H9 (cell line): ENCODE measurements around the gene PASD1. TPM values are rescaled to one million over a fixed set of nuclear protein-coding genes. Genes with fewer than 3 reads are reported as not detected.
A peak's percentile ranks its signal among the peaks of the same experiment; 100 is the strongest.
"Not testable (repeated sequence)": the region's sequence is repeated elsewhere in the genome, so short reads cannot be mapped to it uniquely, and the experiment has no call there.

ENCODE experiments used
- DNase-seq: peaks from one replicate; pipeline ENCODE4 v3.0.0-alpha.2; 2017
- H2AFZ ChIP-seq: one replicate; pipeline ENCODE4 v1.6.1; 2013; ENCODE audit warnings: mild to moderate bottlenecking, low read length, control low read depth, moderate library complexity
- H2AK5ac ChIP-seq: 2 replicates; pipeline ENCODE4 v1.6.1; 2013; ENCODE audit warnings: low read length, control low read depth, mixed read lengths; ENCODE audit not compliant: insufficient read length
- H2BK120ac ChIP-seq: one replicate; pipeline ENCODE4 v1.6.1; 2013; ENCODE audit warnings: low read depth, mild to moderate bottlenecking, low read length, control low read depth, inconsistent platforms; ENCODE audit not compliant: poor library complexity, severe bottlenecking
- H2BK12ac ChIP-seq: 2 replicates; pipeline ENCODE4 v1.6.1; 2013; ENCODE audit warnings: low read length, control low read depth, mixed read lengths, low read depth; ENCODE audit not compliant: insufficient read length
- H2BK15ac ChIP-seq: 2 replicates; pipeline ENCODE4 v1.6.1; 2013; ENCODE audit warnings: low read depth, low read length, control low read depth
- H2BK20ac ChIP-seq: one replicate; pipeline ENCODE4 v1.6.1; 2013; ENCODE audit warnings: low read depth, mild to moderate bottlenecking, low read length, control low read depth, inconsistent platforms; ENCODE audit not compliant: poor library complexity, severe bottlenecking
- H2BK5ac ChIP-seq: 2 replicates; pipeline ENCODE4 v1.6.1; 2013; ENCODE audit warnings: low read length, control low read depth, mixed read lengths; ENCODE audit not compliant: insufficient read length
- H3K14ac ChIP-seq: 2 replicates; pipeline ENCODE4 v1.6.1; 2013; ENCODE audit warnings: low read length, control low read depth; ENCODE audit not compliant: insufficient read depth
- H3K18ac ChIP-seq: 2 replicates; pipeline ENCODE4 v1.6.1; 2013; ENCODE audit warnings: low read depth, mild to moderate bottlenecking, mixed read lengths, low read length, control low read depth; ENCODE audit not compliant: insufficient read length
- H3K23ac ChIP-seq: 2 replicates; pipeline ENCODE4 v1.6.1; 2013; ENCODE audit warnings: low read length, control low read depth, mixed read lengths, low read depth; ENCODE audit not compliant: insufficient read length
- H3K23me2 ChIP-seq: 2 replicates; pipeline ENCODE4 v1.6.1; 2013; ENCODE audit warnings: low read depth, mild to moderate bottlenecking, mixed read lengths, low read length, control low read depth; ENCODE audit not compliant: insufficient read length, poor library complexity, severe bottlenecking
- H3K27ac ChIP-seq: 2 replicates; pipeline ENCODE4 v1.5.1; 2013; ENCODE audit warnings: low read length, control low read depth, mixed read lengths, low read depth; ENCODE audit not compliant: insufficient read length
- H3K27me3 ChIP-seq: 2 replicates; pipeline ENCODE4 v1.6.1; 2013; ENCODE audit warnings: low read length, control low read depth, inconsistent platforms; ENCODE audit not compliant: insufficient read depth
- H3K4ac ChIP-seq: 2 replicates; pipeline ENCODE4 v1.6.1; 2013; ENCODE audit warnings: low read depth, mild to moderate bottlenecking, control low read depth, inconsistent platforms, low read length, moderate library complexity
- H3K4me1 ChIP-seq: 2 replicates; pipeline ENCODE4 v1.6.1; 2013; ENCODE audit warnings: low read length, control low read depth, inconsistent platforms; ENCODE audit not compliant: insufficient read depth
- H3K4me2 ChIP-seq: 2 replicates; pipeline ENCODE4 v1.6.1; 2013; ENCODE audit warnings: low read length, control low read depth, mixed read lengths; ENCODE audit not compliant: insufficient read length, insufficient read depth
- H3K56ac ChIP-seq: 2 replicates; pipeline ENCODE4 v1.6.1; 2013; ENCODE audit warnings: low read depth, mild to moderate bottlenecking, mixed read lengths, low read length, control low read depth; ENCODE audit not compliant: insufficient read length
- H3K79me1 ChIP-seq: 2 replicates; pipeline ENCODE4 v1.6.1; 2013; ENCODE audit warnings: low read depth, mild to moderate bottlenecking, moderate library complexity, low read length, control low read depth, inconsistent platforms; ENCODE audit not compliant: insufficient read depth, poor library complexity, severe bottlenecking
- H3K79me2 ChIP-seq: 2 replicates; pipeline ENCODE4 v1.6.1; 2013; ENCODE audit warnings: low read length, control low read depth, inconsistent platforms; ENCODE audit not compliant: insufficient read depth
- H3K9ac ChIP-seq: 2 replicates; pipeline ENCODE4 v1.6.1; 2013; ENCODE audit warnings: low read length, control low read depth, mixed read lengths; ENCODE audit not compliant: insufficient read length; ENCODE audit errors: extremely low read depth
- H3K9me3 ChIP-seq: one replicate; pipeline ENCODE4 v1.6.1; 2013; ENCODE audit warnings: low read depth, low read length, inconsistent platforms; ENCODE audit not compliant: control insufficient read depth
- H3T11ph ChIP-seq: one replicate; pipeline ENCODE4 v1.6.1; 2013; ENCODE audit warnings: mild to moderate bottlenecking, low read length, control low read depth, inconsistent platforms
- H4K20me1 ChIP-seq: one replicate; pipeline ENCODE4 v1.6.1; 2013; ENCODE audit not compliant: control insufficient read depth, insufficient read length, insufficient read depth
- H4K5ac ChIP-seq: 2 replicates; pipeline ENCODE4 v1.6.1; 2013; ENCODE audit warnings: low read depth, mild to moderate bottlenecking, mixed read lengths, low read length, control low read depth; ENCODE audit not compliant: insufficient read length
- H4K8ac ChIP-seq: replicated peaks from 2 replicates; pipeline ENCODE4 v1.6.1; 2013; ENCODE audit warnings: low read length, control low read depth, mixed read lengths, low read depth; ENCODE audit not compliant: insufficient read length
- H4K91ac ChIP-seq: 2 replicates; pipeline ENCODE4 v1.6.1; 2013; ENCODE audit warnings: low read depth, mild to moderate bottlenecking, moderate library complexity, mixed read lengths, low read length, control low read depth; ENCODE audit not compliant: insufficient read length
- H3K27ac Mint-ChIP-seq, 3 experiments: 2 replicates in 2 of 3; 3 replicates in 1 of 3; pipeline ENCODE4 v1.8.0; 2020 to 2021; ENCODE audit warnings: mixed read lengths in 3 of 3, mild to moderate bottlenecking in 1 of 3, moderate library complexity in 1 of 3
- H3K27me3 Mint-ChIP-seq: 2 replicates; pipeline ENCODE4 v1.8.0; 2021; ENCODE audit warnings: low read depth, mild to moderate bottlenecking, moderate library complexity, mixed read lengths
- H3K36me3 Mint-ChIP-seq, 3 experiments: 2 replicates in 2 of 3; 3 replicates in 1 of 3; pipeline ENCODE4 v1.8.0; 2020 to 2021; ENCODE audit warnings: low read depth in 3 of 3, mixed read lengths in 3 of 3; ENCODE audit not compliant: insufficient read depth in 1 of 3
- H3K4me1 Mint-ChIP-seq, 2 experiments: 2 replicates each; pipeline ENCODE4 v1.8.0; 2020; ENCODE audit warnings: mixed read lengths in 2 of 2
- H3K4me3 Mint-ChIP-seq, 2 experiments: 2 replicates in 1 of 2; 3 replicates in 1 of 2; pipeline ENCODE4 v1.8.0; 2020 to 2021; ENCODE audit warnings: mild to moderate bottlenecking in 2 of 2, mixed read lengths in 2 of 2, moderate library complexity in 1 of 2
- H3K9me3 Mint-ChIP-seq, 2 experiments: 2 replicates in 1 of 2; 3 replicates in 1 of 2; pipeline ENCODE4 v1.8.0; 2020; ENCODE audit warnings: mild to moderate bottlenecking in 2 of 2, mixed read lengths in 2 of 2, moderate library complexity in 1 of 2
- WGBS: extraction: QIAGEN DNeasy Blood & Tissue Kit; methylation state at CpG from one replicate; pipeline ENCODE4 v1.1.7; 2013; ENCODE audit warnings: missing lambda C conversion rate, low lambda C conversion rate, mixed read lengths; ENCODE audit not compliant: insufficient read length; ENCODE audit errors: extremely low coverage; 5-methylcytosine and 5-hydroxymethylcytosine counted together
- total RNA-seq: library from RNA; stranded (reverse); gene quantifications from 2 replicates; pipeline ENCODE4 v1.2.1, GENCODE V29; 2021
- TF ChIP-seq, protein P1 (sequence below): fragments of 200-600 bp; sonication (generic); conservative IDR thresholded peaks from 3 replicates; pipeline ENCODE4 v1.8.0; 2021; ENCODE audit warnings: antibody characterized with exemption, mild to moderate bottlenecking

PASD1 gene
- total RNA-seq, 1 experiment from 2014 or later: not detected

DNA sequence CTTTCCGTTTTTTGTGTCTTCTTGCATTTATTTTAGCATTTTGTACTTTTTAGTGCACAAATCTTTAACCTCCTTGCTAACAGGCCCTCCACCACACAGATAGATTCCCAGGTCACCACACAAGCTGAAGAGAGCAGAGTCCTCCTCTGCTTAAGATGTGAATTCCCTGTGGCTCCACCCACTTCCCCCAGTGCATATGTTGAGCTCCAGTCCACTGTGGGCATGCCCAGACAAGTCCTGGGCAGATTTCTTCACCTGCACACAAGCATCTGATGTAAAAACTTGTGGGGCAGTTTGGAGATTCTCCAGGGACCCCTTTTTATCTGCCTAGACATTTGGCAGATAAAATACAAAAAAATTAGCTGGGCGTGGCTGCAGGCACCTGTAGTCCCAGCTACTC is 19.8 kb upstream of the PASD1 start:
- TF ChIP-seq, protein P1, sequence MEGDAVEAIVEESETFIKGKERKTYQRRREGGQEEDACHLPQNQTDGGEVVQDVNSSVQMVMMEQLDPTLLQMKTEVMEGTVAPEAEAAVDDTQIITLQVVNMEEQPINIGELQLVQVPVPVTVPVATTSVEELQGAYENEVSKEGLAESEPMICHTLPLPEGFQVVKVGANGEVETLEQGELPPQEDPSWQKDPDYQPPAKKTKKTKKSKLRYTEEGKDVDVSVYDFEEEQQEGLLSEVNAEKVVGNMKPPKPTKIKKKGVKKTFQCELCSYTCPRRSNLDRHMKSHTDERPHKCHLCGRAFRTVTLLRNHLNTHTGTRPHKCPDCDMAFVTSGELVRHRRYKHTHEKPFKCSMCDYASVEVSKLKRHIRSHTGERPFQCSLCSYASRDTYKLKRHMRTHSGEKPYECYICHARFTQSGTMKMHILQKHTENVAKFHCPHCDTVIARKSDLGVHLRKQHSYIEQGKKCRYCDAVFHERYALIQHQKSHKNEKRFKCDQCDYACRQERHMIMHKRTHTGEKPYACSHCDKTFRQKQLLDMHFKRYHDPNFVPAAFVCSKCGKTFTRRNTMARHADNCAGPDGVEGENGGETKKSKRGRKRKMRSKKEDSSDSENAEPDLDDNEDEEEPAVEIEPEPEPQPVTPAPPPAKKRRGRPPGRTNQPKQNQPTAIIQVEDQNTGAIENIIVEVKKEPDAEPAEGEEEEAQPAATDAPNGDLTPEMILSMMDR: no peak
- Histone ChIP-seq H3K9me3 (peaks cover 12% of the 10 kb centered on the region), H3K27me3 (no peaks in the 10 kb centered on the region), H3K56ac (no peak overlapping the region), H3K4me1 (no peaks in the 10 kb centered on the region; the same call in 1 of the 2 replicates), H3K79me1 (no peaks in the 10 kb centered on the region), H4K5ac (no peak overlapping the region), H2AFZ (no peak overlapping the region), H3K4me2 (no peak overlapping the region), H2BK12ac (no peak overlapping the region), H2BK15ac (no peak overlapping the region), H3T11ph (no peak overlapping the region), H2BK120ac (no peak overlapping the region), H4K8ac (no peak overlapping the region), H3K18ac (no peak overlapping the region), H3K23ac (no peak overlapping the region), H3K23me2 (no peaks in the 10 kb centered on the region), H2AK5ac (no peak overlapping the region), H3K4ac (no peak overlapping the region), H2BK20ac (no peak overlapping the region), H3K79me2 (no peaks in the 10 kb centered on the region), H4K20me1 (no peaks in the 10 kb centered on the region), H3K27ac (no peak overlapping the region), H3K9ac (no peak overlapping the region), H3K14ac (no peak overlapping the region), H4K91ac (no peak overlapping the region), H2BK5ac (no peak overlapping the region)
- Mint-ChIP-seq H3K9me3 (peaks cover 57 to 75% of the 10 kb centered on the region in 2 experiments), H3K4me3 (no peak overlapping the region), H3K27me3 (no peaks in the 10 kb centered on the region), H3K27ac (0 out of 7 replicates have a peak overlapping the region, but pooled peaks of 1 of the 3 experiments have one; percentile 69), H3K36me3 (peaks cover 0 to 2% (median 0%) of the 10 kb centered on the region in 3 experiments; a peak in 1 of 7 replicates), H3K4me1 (peaks cover 7% of the 10 kb centered on the region in 2 experiments)
- DNase-seq: peak; percentile 38
- no CpG with 5 or more reads among the region's 2 CpGs for WGBS

DNA sequence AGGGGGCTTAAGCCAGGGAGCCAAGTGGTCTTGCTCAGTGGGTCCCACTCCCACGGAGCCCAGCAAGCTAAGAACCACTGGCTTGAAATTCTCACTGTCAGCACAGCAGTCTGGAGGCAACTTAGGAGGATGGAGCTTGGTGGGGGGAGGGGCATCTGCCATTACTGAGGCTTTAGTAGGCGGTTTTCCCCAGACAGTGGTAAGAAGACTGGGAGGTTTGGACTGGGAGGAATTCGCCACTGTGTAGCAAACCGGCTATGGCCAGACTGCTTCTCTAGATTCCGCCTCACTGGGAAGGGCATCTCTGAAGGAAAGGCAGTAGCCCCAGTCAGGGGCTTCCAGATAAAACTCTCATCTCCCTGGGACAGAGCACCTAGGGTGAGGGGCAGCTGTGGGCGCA is 17.2 kb upstream of the PASD1 start:
- H2BK20ac ChIP-seq, H3K4me2 ChIP-seq, H3K23me2 ChIP-seq, H3K79me2 ChIP-seq, H3K79me1 ChIP-seq, H3K23ac ChIP-seq, H2BK15ac ChIP-seq, H2BK12ac ChIP-seq, H4K8ac ChIP-seq, H3K14ac ChIP-seq, H3K18ac ChIP-seq, H2AFZ ChIP-seq, H2AK5ac ChIP-seq, H3K36me3 Mint-ChIP-seq, H3K27me3 ChIP-seq, H4K5ac ChIP-seq, H3K27me3 Mint-ChIP-seq, H3K4me1 ChIP-seq, H4K91ac ChIP-seq, H2BK120ac ChIP-seq, H3K4me1 Mint-ChIP-seq, H3K56ac ChIP-seq, H4K20me1 ChIP-seq, DNase-seq, H3K27ac ChIP-seq, H2BK5ac ChIP-seq, H3K27ac Mint-ChIP-seq, H3T11ph ChIP-seq, H3K9ac ChIP-seq, H3K4ac ChIP-seq, H3K4me3 Mint-ChIP-seq: not testable (repeated sequence)
- H3K9me3 ChIP-seq: peaks cover 11% of the 10 kb centered on the region
- H3K9me3 Mint-ChIP-seq: peaks cover 68 to 83% of the 10 kb centered on the region in 2 experiments
- WGBS: no CpG with 5 or more reads among the region's 6 CpGs
